Esophagus muscularis mucosa (tissue), 2 donors: ENCODE measurements around the gene FANCE.
A peak's percentile ranks its signal among the peaks of the same experiment; 100 is the strongest.

ENCODE experiments used
- EP300 ChIP-seq: sonication (generic); formaldehyde crosslinking; IDR thresholded peaks from one replicate; pipeline ENCODE4 v1.6.1; 2017; ENCODE audit warnings: antibody characterized with exemption
- POLR2A ChIP-seq: fragments of 450-650 bp; IDR thresholded peaks from one replicate; pipeline ENCODE4 v1.6.1; 2017; ENCODE audit warnings: antibody characterized with exemption, moderate library complexity, mild to moderate bottlenecking, low read depth

DNA sequence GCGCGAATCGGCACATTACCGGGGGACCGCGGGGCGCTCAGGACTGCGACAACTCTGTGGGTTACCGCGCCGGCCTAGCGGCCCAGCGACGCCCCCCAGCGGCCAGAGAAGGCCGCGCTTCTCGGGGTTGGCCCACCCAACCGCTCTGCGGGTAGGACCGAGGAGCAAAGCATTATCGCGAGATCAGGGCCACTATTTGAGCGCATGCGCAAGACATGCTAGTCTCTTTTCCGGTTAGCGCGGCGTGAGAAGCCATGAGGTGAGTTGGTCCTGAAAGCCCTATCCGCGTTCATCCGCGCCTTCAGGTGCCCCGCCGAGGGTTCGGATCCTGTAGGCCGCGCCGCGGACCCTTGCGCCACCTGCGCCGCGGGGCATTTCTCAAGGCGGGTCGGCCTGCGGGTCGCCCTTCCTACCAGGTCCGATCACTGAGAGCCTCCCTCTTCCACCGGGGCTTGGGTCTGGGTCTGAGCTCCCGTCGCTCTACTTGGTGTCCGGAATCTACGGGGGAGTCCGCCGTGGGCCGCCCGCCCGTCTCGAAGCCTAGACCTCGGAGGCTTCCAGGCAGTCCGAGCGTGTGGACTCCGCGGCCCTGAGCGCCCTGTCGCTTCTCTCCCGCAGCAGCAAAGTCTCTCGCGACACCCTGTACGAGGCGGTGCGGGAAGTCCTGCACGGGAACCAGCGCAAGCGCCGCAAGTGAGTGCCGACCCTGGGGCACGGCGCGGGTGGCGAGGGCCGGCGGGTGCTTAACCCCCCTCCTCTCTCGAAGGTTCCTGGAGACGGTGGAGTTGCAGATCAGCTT is 16.2 kb downstream of the FANCE start, which contains the start of gene RPL10A:
- no peak for TF ChIP-seq EP300
- TF ChIP-seq POLR2A = peak; percentile 96
